ENCODE results near the gene SLC12A3. TPM values are rescaled to one million over a fixed set of nuclear protein-coding genes. Genes with fewer than 3 reads are reported as not detected.

SLC12A3 gene
- total RNA-seq, 2 donors from 2014 or later: not detected

DNA sequence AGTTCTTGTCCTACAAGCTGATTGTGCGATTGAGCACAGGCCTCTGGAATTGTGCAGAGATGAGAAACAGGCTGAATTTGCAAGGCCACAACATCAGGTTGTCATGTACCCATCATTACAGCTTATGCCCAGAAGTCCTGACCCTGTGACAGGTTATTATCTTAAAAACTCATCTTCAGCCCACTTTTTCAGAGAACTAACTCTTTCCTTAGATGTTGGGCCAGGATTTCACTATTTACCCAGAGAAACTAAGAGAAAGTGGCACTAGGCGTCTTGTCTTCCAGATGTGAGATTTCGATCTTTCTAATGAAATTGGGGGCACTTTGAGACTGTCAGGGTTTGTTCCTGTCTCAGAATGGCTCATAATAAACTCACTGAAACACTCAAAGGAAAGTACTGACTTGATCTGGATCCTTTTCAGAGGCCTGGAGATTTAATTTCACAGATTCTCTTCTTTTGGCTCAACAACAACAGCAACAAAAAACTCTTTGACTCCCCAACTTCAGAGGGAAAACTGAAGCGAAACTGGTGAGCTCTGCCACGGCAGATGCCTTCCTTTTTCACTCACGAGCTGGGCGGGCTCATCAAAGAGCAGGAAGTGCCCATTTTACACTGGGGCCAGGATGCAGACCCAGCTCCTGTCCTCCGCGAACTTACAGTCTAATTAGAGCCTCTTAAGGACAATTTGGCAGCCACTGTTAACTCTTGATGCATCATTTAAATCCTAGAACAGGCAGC is 17.7 kb upstream of the SLC12A3 start:
- peak overlapping the region in 1 of 2 donors; percentile 12 for H3K27ac ChIP-seq
- H3K27me3 ChIP-seq (replicated peaks; ENCODE audit: insufficient read depth): no peaks in the 10 kb centered on the region
- DNase-seq (ENCODE audit: low spot score) (no peak), ATAC-seq (ENCODE audit: insufficient number of reproducible peaks, low FRiP score, low read depth) (no peak)
- TF ChIP-seq, protein P1, sequence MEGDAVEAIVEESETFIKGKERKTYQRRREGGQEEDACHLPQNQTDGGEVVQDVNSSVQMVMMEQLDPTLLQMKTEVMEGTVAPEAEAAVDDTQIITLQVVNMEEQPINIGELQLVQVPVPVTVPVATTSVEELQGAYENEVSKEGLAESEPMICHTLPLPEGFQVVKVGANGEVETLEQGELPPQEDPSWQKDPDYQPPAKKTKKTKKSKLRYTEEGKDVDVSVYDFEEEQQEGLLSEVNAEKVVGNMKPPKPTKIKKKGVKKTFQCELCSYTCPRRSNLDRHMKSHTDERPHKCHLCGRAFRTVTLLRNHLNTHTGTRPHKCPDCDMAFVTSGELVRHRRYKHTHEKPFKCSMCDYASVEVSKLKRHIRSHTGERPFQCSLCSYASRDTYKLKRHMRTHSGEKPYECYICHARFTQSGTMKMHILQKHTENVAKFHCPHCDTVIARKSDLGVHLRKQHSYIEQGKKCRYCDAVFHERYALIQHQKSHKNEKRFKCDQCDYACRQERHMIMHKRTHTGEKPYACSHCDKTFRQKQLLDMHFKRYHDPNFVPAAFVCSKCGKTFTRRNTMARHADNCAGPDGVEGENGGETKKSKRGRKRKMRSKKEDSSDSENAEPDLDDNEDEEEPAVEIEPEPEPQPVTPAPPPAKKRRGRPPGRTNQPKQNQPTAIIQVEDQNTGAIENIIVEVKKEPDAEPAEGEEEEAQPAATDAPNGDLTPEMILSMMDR (IDR thresholded peaks at IDR 0.05): no peak
- peaks cover 9% of the 10 kb centered on the region for H3K36me3 ChIP-seq
- peaks cover 19 to 25% of the 10 kb centered on the region in 2 donors for H3K4me1 ChIP-seq (ENCODE audit: control insufficient read depth in 1 of 2, low read depth in 2 of 2)
- H3K9me3 ChIP-seq: no peaks in the 10 kb centered on the region
- H3K4me3 ChIP-seq: no peak overlapping the region

DNA sequence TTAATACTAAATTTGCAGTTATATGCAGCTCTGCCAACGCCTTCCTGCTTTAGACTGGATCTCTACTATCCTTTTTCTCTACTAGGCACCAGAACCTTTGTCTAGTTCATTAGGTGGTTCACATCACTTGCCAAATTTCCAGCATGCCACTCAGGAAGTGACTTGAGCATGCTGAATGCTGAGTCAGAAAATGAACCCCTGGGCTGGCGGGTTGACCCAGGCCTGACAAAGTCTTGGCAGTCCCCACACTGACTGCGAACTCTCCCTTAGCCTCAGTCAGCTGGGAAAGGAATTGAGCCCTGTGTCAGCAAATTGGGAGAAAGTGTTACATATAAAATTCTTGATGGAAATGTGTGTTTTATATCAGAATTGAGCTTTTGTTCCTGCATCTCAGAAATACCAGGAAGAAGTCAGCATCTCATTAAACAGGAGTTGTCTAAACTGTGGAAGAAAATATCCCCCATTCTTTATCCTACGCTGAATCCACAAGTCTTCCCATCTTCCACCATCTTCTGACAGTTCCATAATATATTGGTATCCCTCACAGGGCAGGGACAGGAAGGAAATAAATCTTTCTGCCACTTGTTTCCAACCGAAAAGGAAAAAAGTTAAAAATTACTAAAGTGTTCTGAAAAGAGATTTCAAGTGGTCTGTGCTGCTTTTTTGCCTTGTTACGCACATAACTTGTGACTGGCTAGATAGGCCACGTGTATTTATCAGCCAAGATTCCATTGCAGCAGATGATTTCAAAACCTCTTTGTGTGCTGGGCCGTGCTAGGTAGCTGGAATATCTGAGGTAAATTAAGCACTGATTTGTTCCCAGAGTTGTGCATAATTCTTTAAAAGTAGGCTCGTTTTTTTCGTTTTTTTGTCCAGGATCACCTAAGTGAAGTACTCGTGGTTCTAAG is 16.7 kb upstream of the SLC12A3 start:
- Histone ChIP-seq H3K9me3 (no peaks in the 10 kb centered on the region), H3K36me3 (peaks cover 3% of the 10 kb centered on the region), H3K4me3 (no peak overlapping the region), H3K4me1 (ENCODE audit: control insufficient read depth in 1 of 2, low read depth in 2 of 2) (peaks cover 19 to 25% of the 10 kb centered on the region in 2 donors), H3K27ac (peak overlapping the region; percentile 9 to 41), H3K27me3 (replicated peaks; ENCODE audit: insufficient read depth) (no peaks in the 10 kb centered on the region)
- TF ChIP-seq, protein P1 (IDR thresholded peaks at IDR 0.05): no peak
- DNase-seq (ENCODE audit: low spot score) (peak; percentile 15), ATAC-seq (ENCODE audit: insufficient number of reproducible peaks, low FRiP score, low read depth) (peak; percentile 47)

DNA sequence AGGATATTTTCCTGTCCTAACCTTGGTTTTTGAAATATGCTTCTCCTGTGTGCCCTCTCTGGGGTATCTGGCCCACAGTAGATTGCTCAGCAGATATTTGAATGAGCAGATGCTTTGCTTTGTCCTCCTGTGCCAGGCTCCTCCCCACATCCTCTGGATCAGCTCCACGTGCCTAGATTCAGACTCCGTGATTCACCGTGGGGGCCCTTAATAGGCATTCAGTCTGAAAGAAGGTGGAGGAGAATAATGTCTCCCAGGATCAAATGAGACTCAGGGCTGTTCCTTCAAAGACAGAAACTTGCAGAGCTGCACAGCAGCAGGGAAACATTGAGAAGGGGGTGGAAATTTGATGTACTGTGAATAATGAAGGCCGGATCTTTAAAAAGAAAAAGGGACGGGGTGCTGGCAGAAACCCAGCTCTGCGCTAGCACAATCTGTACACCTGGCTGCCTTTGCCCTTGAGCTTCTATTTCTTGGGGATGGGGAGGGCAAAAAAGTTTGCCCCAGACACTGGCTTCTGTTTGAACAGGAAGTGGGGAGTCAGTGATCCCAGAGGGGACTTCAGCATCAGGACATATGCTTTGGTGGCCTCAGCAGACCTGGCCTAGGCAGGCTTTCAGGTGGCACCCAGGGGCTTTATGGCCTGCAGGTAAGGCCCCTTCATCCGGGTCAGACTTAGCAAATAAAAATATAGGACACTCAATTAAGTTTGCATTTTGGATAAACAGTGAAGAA is 15.9 kb upstream of the SLC12A3 start:
- peak overlapping the region in 1 of 2 donors; percentile 41 for H3K27ac ChIP-seq
- no peaks in the 10 kb centered on the region for H3K36me3 ChIP-seq
- H3K9me3 ChIP-seq: no peaks in the 10 kb centered on the region
- H3K4me1 ChIP-seq (ENCODE audit: control insufficient read depth in 1 of 2, low read depth in 2 of 2): peaks cover 19 to 25% of the 10 kb centered on the region in 2 donors
- DNase-seq (ENCODE audit: low spot score) (no peak), ATAC-seq (ENCODE audit: insufficient number of reproducible peaks, low FRiP score, low read depth) (no peak)
- H3K27me3 ChIP-seq (replicated peaks; ENCODE audit: insufficient read depth): no peaks in the 10 kb centered on the region
- no peak overlapping the region for H3K4me3 ChIP-seq
- TF ChIP-seq, protein P1 (IDR thresholded peaks at IDR 0.05): no peak

DNA sequence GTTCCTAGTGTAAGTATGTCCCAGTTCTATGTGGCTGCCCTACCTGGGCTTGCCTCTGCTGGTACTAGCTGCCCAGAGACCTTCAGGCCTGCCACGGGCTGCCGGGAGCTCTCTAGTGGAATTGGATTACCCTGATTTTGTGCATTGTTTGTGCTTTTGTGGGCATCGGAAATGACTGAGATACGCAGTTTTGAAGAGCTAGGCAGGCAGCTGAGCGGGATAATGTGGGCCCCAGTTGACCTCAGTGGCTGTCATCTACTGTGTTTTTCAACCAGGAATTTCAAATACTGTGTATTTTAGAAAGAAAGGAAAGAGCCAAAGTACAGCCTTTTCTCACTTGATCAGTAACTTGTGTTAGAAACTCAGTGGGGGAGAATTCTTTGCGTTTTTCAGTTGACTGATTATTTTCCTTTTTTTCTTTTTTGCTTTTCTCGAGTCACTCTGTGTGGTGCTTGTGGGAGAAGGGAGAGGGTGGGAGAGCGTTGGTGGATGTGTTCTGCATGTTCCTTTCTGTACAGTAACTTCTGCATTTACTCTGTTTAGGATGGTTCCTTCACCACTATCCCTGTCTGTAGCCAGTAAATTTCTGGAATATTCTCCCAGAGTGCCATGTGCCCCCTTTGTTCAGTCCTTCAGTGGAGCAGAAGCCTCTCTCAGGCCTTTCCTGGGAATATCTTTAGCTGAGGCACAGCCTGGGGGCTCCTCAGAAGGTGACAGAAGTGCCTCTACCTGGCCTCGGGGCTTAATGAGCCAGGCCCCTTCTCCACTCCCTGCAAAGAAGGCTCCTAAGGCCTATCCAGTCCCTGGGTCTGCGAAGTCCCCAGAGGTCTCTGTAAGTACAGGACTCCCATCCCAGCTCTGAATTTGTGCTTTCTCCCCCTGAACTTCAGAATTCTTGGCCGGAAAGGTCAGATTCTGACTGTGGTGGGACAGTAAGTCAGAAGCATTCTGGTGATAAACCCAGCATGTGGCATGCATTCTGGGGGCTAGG is 15.0 kb upstream of the SLC12A3 start:
- no peak overlapping the region for H3K4me3 ChIP-seq
- DNase-seq (ENCODE audit: low spot score): no peak
- no peak for ATAC-seq (ENCODE audit: insufficient number of reproducible peaks, low FRiP score, low read depth)
- peaks cover 19 to 25% of the 10 kb centered on the region in 2 donors for H3K4me1 ChIP-seq (ENCODE audit: control insufficient read depth in 1 of 2, low read depth in 2 of 2)
- H3K27ac ChIP-seq: peak overlapping the region in 1 of 2 donors; percentile 41
- no peaks in the 10 kb centered on the region for H3K27me3 ChIP-seq (replicated peaks; ENCODE audit: insufficient read depth)
- no peaks in the 10 kb centered on the region for H3K36me3 ChIP-seq
- H3K9me3 ChIP-seq: no peaks in the 10 kb centered on the region
- TF ChIP-seq, protein P1 (IDR thresholded peaks at IDR 0.05): no peak
